Lung (tissue), 12 donors: Measurements from ENCODE around the gene SPOCD1. TPM values are rescaled to one million over a fixed set of nuclear protein-coding genes. Genes with fewer than 3 reads are reported as not detected.
A peak's percentile ranks its signal among the peaks of the same experiment; 100 is the strongest.

Experiments
- ATAC-seq: fragments of 200-7000 bp; cut with Tn5 transposase; one replicate; pipeline ENCODE4 v1.9.1; 2020; ENCODE audit warnings: moderate number of reproducible peaks; ENCODE audit not compliant: insufficient read depth, low FRiP score
- DNase-seq, 3 donors: peaks; one replicate each; pipeline ENCODE4 v3.0.0-alpha.2; 2013 to 2017
- H3K27ac ChIP-seq, 2 donors: one replicate each; pipeline ENCODE4 v1.5.1; 2013; ENCODE audit warnings: mild to moderate bottlenecking in 2 of 2, moderate library complexity in 2 of 2, control low read depth in 1 of 2, inconsistent platforms in 1 of 2, low read depth in 1 of 2, low read length in 1 of 2
- H3K27me3 ChIP-seq, 3 donors: one replicate each; pipeline ENCODE4 v1.5.1; 2013; ENCODE audit warnings: low read length in 2 of 3; ENCODE audit not compliant: control insufficient read depth in 3 of 3, insufficient read depth in 3 of 3
- H3K36me3 ChIP-seq, 4 donors: one replicate each; pipeline ENCODE4 v1.5.1; 2013; ENCODE audit warnings: low read length in 4 of 4, mild to moderate bottlenecking in 1 of 4, moderate library complexity in 1 of 4; ENCODE audit not compliant: control insufficient read depth in 4 of 4, insufficient read depth in 4 of 4
- H3K4me1 ChIP-seq, 5 donors: one replicate each; pipeline ENCODE4 v1.5.1; 2013; ENCODE audit warnings: low read length in 5 of 5, mild to moderate bottlenecking in 2 of 5, moderate library complexity in 1 of 5; ENCODE audit not compliant: control insufficient read depth in 5 of 5, insufficient read depth in 5 of 5
- H3K4me3 ChIP-seq: one replicate; pipeline ENCODE4 v1.5.1; 2013; ENCODE audit warnings: mild to moderate bottlenecking, control low read depth, moderate library complexity
- H3K9ac ChIP-seq, 2 donors: one replicate each; pipeline ENCODE4 v1.5.1; 2013; ENCODE audit warnings: low read length in 2 of 2, control low read depth in 1 of 2; ENCODE audit not compliant: insufficient read depth in 1 of 2
- H3K9me3 ChIP-seq, 4 donors: one replicate each; pipeline ENCODE4 v1.5.1; 2013; ENCODE audit warnings: low read length in 3 of 4, mild to moderate bottlenecking in 1 of 4, moderate library complexity in 1 of 4; ENCODE audit not compliant: control insufficient read depth in 4 of 4, insufficient read depth in 3 of 4
- WGBS, 2 donors: extraction: QIAGEN DNeasy Blood & Tissue Kit; methylation state at CpG; one replicate each; pipeline ENCODE4 v1.1.7; 2013; 5-methylcytosine and 5-hydroxymethylcytosine counted together
- polyA plus RNA-seq, 2 donors: library from polyadenylated mRNA; stranded (reverse); fragments of 200-250 nt; gene quantifications; one replicate each; pipeline ENCODE4 v1.2.1, GENCODE V29; 2013
- total RNA-seq, 2 donors: library from RNA; depleted of rRNA in 1 of 2; stranded (reverse); fragments of >200 nt in 1 of 2; gene quantifications; one replicate each; pipeline ENCODE4 v1.2.1, GENCODE V29; 2014 to 2021
- TF ChIP-seq, protein P1 (sequence below): IDR thresholded peaks from 2 replicates; pipeline ENCODE4 v1.5.1; 2012; ENCODE audit warnings: mild to moderate bottlenecking; ENCODE audit errors: control extremely low read depth, extremely low read depth
- donor health status: control.
- donor health status: control.
- donor health status: Bipolar disorder and iron deficiency.
- donor health status: healthy.
- donor health status: DM: yes; HTN: yes; CAD: no.

SPOCD1 gene
- total and polyA plus RNA-seq, 4 donors: 0.51 to 15.7 (median 8.4) TPM

DNA sequence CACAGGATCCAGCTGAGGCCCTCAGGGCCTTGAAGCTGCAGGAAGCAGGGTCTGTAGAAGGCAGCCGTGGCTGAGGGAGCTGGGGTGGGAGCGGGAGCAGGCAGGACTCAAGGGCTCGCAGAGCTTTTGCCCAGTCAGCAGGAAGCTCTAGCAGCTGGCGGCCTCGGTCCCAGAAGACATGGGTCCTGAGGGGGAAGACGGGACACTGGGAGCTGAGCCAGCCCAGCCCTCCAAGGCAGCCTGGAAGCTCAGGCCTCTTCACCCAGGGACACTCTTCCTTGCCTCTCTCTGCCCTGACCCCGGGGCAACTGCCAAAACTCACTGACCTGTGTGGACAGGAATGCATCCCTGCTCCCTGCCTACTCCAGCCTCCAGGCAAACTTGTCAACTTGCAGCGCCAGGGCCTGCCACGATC lies 60.6 kb downstream of the SPOCD1 start:
- Histone ChIP-seq H3K27ac (no peak overlapping the region), H3K4me3 (no peak overlapping the region), H3K4me1 (peaks cover 0 to 55% (median 20%) of the 10 kb centered on the region in 5 donors), H3K9me3 (no peaks in the 10 kb centered on the region), H3K36me3 (no peaks in the 10 kb centered on the region), H3K9ac (no peak overlapping the region), H3K27me3 (peaks cover 0 to 3% (median 0%) of the 10 kb centered on the region in 3 donors)
- no peak for ATAC-seq
- peak; percentile 87 to 94 (median 90) for DNase-seq
- TF ChIP-seq, protein P1, sequence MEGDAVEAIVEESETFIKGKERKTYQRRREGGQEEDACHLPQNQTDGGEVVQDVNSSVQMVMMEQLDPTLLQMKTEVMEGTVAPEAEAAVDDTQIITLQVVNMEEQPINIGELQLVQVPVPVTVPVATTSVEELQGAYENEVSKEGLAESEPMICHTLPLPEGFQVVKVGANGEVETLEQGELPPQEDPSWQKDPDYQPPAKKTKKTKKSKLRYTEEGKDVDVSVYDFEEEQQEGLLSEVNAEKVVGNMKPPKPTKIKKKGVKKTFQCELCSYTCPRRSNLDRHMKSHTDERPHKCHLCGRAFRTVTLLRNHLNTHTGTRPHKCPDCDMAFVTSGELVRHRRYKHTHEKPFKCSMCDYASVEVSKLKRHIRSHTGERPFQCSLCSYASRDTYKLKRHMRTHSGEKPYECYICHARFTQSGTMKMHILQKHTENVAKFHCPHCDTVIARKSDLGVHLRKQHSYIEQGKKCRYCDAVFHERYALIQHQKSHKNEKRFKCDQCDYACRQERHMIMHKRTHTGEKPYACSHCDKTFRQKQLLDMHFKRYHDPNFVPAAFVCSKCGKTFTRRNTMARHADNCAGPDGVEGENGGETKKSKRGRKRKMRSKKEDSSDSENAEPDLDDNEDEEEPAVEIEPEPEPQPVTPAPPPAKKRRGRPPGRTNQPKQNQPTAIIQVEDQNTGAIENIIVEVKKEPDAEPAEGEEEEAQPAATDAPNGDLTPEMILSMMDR: no peak
- 61 to 81% methylated on average over 9 of the region's 9 CpGs for WGBS, 2 donors

DNA sequence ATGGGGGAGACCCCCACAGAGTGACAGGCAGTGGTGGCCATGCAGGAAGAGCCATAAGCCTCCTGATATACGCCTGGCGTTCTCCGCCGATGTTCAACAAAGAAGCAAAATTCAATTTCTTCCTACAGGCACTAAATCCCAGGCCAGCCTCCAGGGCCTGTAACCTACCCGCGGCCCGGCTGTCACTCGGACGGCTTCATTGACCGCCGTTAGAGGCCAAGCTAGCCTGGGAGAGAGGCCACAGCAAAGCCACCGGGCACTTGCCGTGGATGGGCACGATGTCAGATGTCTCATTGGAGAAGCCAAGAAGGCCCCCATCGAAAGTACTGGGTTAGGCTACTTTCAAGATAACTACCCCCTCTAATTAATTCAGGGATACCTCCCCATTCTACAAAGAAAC lies 61.4 kb downstream of the SPOCD1 start:
- H3K27ac ChIP-seq: no peak overlapping the region
- no peaks in the 10 kb centered on the region for H3K9me3 ChIP-seq
- peaks cover 0 to 47% (median 20%) of the 10 kb centered on the region in 5 donors for H3K4me1 ChIP-seq
- DNase-seq (no peak), ATAC-seq (no peak)
- WGBS, 2 donors: 96 to 97% methylated on average over 15 of the region's 15 CpGs
- TF ChIP-seq, protein P1: no peak
- H3K9ac ChIP-seq: no peak overlapping the region
- H3K27me3 ChIP-seq: no peaks in the 10 kb centered on the region
- no peak overlapping the region for H3K4me3 ChIP-seq
- H3K36me3 ChIP-seq: no peaks in the 10 kb centered on the region

DNA sequence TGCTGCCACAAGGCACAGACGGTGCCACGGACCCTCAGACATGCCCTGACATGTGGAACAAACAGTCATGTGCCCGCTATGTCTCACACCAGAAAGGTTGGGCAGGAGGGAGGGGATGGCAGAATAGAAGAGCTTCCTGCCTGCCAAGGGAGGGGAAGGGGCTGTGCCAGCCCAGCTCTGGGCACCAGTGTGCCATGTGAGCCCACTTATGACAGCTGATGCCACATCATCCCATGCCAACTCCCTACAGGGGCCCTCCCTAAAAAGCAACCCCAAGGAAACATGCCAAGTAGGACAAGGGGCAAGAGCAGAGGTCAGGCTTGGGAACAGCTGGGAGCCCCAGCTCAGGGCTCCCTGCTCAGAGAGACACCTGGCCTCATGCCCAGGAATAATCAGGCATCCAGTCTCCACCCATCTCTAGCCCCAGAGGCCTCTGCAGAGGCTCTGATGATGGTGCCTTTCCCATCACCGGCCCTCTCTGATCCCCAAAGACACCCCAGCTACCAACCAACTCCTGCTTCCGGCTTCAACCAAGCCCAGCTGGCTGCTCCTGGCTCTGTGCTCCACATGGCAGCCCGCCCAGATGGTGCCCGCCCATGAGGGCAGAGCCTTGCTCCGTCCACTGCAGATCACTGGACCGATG lies 62.0 kb downstream of the SPOCD1 start:
- Histone ChIP-seq H3K9ac (no peak overlapping the region), H3K36me3 (no peaks in the 10 kb centered on the region), H3K9me3 (no peaks in the 10 kb centered on the region), H3K27me3 (no peaks in the 10 kb centered on the region), H3K27ac (no peak overlapping the region), H3K4me1 (peaks cover 0 to 45% (median 20%) of the 10 kb centered on the region in 5 donors), H3K4me3 (no peak overlapping the region)
- TF ChIP-seq, protein P1: no peak
- DNase-seq (peak; percentile 60 to 83 (median 67)), ATAC-seq (no peak)
- WGBS, 2 donors: 83 to 90% methylated on average over 9 of the region's 9 CpGs

DNA sequence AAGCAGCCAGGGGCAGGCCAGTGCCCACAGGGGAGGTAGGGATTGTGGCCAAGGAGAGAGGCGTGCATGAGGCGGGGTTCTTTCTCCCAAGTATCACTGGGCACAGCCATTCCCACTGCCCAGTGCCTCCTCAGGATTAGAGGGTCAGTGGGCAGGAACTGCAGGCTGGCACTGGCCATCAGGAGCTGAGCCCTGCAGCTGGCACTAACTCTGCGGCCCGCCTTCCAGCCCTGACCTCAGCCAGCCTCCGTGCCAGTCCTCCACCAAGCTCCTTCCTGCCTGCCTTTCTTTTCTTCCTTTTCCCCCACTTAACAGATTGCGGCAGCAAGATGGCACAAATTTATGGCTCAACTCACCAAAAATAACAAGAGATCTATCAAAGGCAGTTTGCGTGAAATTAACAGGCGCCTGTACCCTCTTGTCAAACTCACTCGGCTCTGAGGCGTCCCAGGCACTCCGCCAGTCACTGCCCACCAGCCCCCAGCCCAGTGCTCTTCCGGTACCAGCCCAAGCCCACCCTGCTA lies 62.8 kb downstream of the SPOCD1 start:
- Histone ChIP-seq H3K27ac (no peak overlapping the region), H3K9ac (no peak overlapping the region), H3K27me3 (no peaks in the 10 kb centered on the region), H3K9me3 (no peaks in the 10 kb centered on the region), H3K36me3 (no peaks in the 10 kb centered on the region), H3K4me3 (no peak overlapping the region), H3K4me1 (peaks cover 0 to 52% (median 20%) of the 10 kb centered on the region in 5 donors)
- ATAC-seq (no peak), DNase-seq (no peak)
- TF ChIP-seq, protein P1: no peak
- WGBS, 2 donors: 75 to 79% methylated on average over 12 of the region's 12 CpGs
